Amygdala (tissue), 56 donors: ENCODE measurements around the gene PRKAG2.
A peak's percentile ranks its signal among the peaks of the same experiment; 100 is the strongest.
"Not testable (repeated sequence)": the region's sequence is repeated elsewhere in the genome, so short reads cannot be mapped to it uniquely, and the experiment has no call there.

Experiments
- DNase-seq, 56 donors: peaks; one replicate each; lab custom pipeline; 2025; lab: John Stamatoyannopoulos, UW

PRKAG2 gene

GRCh38 chr7:151590850-151591771 lies 285.8 kb downstream of the PRKAG2 start:
- DNase-seq: peak in 1 of 56 donors; percentile 15

GRCh38 chr7:151590071-151590849 lies 286.7 kb downstream of the PRKAG2 start:
- no peak for DNase-seq

DNA sequence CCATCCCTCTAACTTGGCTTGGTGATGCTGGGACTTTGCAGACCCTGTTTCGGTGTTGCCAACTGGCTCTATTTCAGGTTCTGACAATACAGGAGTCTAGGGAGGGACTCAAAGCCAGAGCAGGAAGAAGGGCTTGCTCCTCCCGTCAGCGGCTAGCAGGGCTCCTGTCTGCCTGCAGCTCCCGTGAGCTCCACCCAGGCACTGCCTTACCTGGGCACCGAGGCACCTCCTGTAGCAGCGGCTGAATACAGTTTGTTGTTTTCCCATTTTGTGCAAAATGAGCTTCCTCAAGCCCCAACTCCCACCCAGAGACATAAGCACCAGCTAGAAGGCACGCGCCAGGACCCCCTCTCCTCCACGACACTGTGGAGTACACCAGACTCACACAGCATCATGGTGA lies 287.9 kb downstream of the PRKAG2 start:
- no peak for DNase-seq

GRCh38 chr7:151586531-151587260 lies 290.2 kb downstream of the PRKAG2 start:
- no peak for DNase-seq

DNA sequence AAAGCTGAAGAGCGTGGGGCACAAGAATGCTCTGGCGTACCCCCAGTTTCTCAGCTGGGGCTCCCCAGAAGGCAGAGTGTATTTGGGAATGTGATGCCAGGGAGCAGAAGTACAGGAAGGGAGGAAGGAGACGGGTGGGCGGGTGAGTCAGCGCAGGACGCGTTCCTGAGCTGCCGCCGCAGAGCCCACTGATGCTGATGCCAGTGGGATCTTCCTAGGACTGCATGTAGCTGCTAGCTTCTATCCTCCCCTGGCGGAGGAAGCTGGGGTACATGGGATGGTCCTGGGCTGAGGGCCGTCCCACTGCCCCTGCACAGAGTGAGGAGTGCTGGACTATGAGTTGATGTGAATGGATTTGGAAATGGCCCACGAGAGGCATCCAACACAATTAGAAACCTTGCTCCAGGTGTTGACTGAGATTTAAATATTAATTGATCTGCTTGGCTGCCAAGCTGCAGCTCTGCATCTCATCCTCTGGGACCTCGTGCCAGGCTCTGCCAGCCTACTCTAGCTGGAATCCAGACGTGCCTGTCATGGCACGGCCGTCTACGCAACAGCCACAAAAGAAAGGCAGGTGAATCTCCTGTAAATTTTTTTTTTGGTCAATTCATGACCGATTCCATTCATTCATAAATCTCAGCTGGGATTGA lies 291.0 kb downstream of the PRKAG2 start:
- peak in 12 of 56 donors; percentile 5 to 31 (median 12) for DNase-seq

DNA sequence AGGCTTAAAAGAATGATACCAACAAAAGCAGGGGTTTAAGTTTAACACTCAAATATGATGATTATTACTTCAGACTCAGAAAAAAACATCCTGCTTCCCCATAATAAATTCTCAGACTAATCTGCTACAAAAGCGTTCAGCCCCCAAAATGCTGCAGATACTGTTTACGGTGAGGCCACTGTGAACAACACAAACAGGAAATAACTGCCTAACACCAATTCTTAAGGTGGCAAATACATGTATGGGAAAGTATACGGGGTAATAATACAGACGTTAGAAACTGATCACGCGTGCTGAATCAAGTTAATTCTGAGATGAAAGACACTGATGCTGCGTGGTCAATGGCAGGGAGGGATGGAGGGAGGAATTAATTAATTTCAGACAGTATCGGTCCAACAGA lies 295.2 kb downstream of the PRKAG2 start:
- no peak for DNase-seq

DNA sequence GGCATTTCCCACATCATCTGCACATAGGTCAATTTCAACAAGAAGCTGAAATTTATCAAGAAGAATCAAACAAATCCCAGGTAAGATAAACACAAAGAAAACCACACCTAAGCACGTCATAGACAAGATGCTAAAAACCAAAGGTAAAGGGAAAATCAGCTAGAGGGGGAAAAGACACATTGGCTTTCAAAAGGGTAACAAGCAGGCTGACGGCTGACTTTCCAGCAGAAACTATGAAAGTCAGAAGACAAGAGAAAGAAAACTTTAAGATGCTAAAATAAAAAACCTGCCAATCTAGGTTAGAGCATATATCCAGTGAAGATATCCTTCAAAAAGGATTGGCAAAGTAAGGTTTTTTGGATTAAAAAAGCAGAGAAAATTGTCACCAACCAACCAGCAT lies 297.3 kb downstream of the PRKAG2 start:
- DNase-seq: no peak

DNA sequence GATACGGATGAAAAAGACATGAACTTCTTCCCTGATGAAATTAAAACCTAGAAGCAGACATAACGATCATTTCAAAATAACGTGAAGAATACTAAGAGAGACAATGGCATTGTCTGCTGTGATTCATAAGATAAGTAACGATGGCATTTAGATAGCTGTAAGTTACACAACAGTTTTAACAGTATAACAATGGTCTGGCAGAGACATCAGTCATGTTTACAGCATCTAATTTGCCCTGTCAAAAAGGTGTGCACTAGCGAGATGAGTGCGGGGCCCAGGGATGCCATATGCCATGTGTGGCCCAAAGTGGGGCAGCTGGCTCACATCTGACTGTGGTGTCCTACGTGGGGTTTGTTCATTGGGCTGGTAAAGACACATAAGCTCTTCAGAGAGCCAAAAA lies 301.5 kb downstream of the PRKAG2 start:
- DNase-seq: no peak

- not testable (repeated sequence) for DNase-seq
Measured at GRCh38 chr7:151573046-151573445, 303.9 kb downstream of the PRKAG2 start.

DNA sequence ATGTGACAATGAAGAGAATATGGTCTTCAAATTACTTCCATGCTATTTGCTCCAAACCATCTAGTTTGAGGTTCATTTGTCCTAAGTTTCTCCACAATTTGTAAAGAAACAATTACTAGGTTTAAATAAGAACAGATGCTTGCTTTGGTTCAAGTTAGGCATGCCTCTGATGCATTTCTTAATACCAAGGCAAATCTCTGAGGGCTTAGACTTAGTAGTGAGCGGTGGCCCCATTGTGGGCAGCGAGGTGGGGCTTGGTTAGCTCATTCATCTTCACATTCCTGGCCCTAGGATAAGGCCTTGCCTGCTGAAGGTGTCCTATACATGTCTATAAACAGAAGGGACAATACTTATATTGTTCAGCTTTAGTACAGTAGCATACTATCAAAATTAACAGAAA lies 304.8 kb downstream of the PRKAG2 start:
- no peak for DNase-seq

DNA sequence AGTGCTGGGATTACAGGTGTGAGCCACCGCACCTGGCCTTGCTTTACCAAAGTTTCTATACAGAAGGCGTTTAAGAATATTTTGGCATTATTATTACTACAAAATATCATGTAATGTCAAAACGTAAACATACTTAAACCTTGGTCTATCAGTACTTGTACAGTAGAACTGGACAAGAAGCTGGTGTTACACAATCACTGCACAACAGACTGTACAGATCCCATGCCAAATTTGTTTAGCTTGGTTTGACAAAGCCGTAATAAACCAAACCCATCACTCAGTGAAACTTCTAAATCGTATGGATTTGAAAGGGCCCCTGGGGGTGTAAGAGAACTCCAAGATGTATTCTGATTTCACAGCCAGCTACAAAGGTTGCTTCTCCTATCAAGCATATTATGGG lies 305.4 kb downstream of the PRKAG2 start:
- DNase-seq: no peak

GRCh38 chr7:151570366-151570915 lies 306.5 kb downstream of the PRKAG2 start:
- DNase-seq: no peak

GRCh38 chr7:151568956-151569940 lies 307.7 kb downstream of the PRKAG2 start:
- no peak for DNase-seq

- DNase-seq: no peak
Measured at GRCh38 chr7:151566897-151567320, 310.0 kb downstream of the PRKAG2 start.

DNA sequence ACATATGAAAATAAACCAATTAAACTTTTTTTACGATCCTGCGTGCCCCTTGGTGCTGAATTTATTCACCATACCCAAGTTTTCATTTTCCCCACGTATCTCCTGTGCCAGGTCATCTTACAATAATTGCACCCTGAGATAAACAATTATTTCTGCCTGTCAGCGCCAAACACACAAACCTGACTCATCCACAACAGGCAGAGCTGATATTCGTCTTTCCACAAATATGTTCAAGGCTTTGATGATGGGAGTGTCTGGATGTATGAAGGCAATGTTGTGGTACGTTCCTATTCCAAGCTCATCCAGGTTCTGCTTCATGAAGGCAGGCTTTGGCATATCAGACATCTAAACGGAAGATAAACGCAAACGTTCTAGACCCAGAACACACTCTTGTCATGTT lies 311.4 kb downstream of the PRKAG2 start:
- DNase-seq: no peak

GRCh38 chr7:151560243-151560642 lies 316.7 kb downstream of the PRKAG2 start:
- no peak for DNase-seq

- DNase-seq: no peak
Measured at GRCh38 chr7:151559557-151560183, 317.2 kb downstream of the PRKAG2 start.

GRCh38 chr7:151558575-151558974 lies 318.3 kb downstream of the PRKAG2 start:
- DNase-seq: no peak
